ENCODE results near the gene EXOC1.

Gene EXOC1

DNA sequence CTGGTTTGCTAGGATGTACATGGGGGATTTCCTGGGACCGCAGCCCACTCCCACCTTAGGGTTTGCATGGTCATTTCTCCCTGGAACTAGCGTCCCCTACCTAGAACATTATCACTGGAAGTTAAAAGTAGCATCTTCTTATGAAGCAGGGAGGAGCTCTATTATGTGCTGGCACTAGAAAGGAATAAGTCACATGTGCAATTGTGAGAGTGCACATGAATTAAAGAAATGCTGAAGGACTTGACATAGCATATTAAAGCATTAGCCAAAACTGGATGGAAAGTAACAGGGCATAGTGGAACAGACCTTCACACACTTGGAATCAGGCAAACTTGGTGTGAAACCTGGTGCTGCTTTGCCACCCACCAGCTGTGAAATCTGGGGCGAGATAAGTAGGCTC, 31.1 kb upstream of the EXOC1 start:
- no peak overlapping the region for H3K4me3 ChIP-seq (ENCODE audit: low read depth, low read length)
- TF ChIP-seq, protein P1, sequence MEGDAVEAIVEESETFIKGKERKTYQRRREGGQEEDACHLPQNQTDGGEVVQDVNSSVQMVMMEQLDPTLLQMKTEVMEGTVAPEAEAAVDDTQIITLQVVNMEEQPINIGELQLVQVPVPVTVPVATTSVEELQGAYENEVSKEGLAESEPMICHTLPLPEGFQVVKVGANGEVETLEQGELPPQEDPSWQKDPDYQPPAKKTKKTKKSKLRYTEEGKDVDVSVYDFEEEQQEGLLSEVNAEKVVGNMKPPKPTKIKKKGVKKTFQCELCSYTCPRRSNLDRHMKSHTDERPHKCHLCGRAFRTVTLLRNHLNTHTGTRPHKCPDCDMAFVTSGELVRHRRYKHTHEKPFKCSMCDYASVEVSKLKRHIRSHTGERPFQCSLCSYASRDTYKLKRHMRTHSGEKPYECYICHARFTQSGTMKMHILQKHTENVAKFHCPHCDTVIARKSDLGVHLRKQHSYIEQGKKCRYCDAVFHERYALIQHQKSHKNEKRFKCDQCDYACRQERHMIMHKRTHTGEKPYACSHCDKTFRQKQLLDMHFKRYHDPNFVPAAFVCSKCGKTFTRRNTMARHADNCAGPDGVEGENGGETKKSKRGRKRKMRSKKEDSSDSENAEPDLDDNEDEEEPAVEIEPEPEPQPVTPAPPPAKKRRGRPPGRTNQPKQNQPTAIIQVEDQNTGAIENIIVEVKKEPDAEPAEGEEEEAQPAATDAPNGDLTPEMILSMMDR (IDR thresholded peaks at IDR 0.05; ENCODE audit: low read depth, low read length) = no peak

DNA sequence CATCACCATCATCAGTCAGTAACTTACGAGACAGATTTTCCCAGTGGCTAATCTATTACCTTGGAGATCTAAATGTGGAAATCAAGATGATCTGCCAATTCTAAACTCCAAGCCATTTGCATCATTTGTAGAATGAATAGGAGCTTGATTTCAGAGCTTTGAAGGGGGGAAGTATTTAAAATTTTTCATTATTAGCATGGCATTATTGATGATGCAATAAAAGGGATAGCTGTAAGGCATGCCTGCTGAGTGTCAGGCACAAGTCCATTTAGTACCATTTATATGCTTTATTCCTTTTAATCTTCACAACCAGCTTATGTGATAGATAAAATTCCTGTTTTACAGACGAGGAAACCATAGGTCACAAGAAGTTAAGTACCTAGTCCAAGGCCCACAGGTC, 28.6 kb upstream of the EXOC1 start:
- TF ChIP-seq, protein P1 (IDR thresholded peaks at IDR 0.05; ENCODE audit: low read depth, low read length) = no peak

DNA sequence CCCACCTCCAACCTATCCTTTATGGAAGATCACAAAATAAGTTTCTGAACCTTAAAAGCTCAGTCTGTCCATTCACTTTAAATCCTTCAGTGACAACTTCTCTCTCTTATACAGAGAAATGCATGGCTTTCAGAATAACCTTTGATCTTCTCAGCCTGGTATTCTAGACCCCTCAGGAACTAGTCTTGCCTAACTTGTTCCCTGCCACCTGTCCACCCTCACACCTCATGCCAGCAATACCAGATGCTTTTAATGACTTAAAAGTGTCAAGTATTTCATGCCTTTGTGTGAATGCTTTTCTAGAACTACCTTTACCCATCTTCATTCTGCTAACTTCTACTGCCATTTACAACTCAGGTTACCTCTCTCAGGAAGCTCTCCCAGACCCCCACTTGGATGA, 26.5 kb upstream of the EXOC1 start:
- TF ChIP-seq, protein P1 (IDR thresholded peaks at IDR 0.05; ENCODE audit: low read depth, low read length) = no peak
- no peak overlapping the region for H3K4me3 ChIP-seq (ENCODE audit: low read depth, low read length)

More for the DNA sequence above, 28.6 kb upstream of the EXOC1 start:
- no peak overlapping the region for H3K4me3 ChIP-seq (ENCODE audit: low read depth, low read length)

DNA sequence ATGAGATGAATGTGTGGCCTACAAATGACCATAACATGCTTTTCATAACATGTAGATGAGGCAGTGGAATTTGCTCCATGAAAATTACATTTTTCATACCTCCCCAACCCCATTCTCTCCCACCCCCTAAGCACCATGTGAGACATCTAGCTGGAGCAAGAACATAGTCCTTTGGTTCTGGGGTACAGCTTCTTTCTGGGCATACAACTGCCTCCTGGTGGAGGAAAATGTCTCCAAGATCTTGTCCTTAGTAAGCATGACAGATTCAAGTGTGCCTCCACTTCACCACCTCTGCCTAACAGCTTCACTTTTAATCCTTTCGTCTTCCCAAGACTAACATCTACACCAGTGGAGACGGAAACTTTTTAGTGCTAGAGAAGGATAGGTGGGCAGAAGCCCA, 25.9 kb upstream of the EXOC1 start:
- TF ChIP-seq, protein P1 (IDR thresholded peaks at IDR 0.05; ENCODE audit: low read depth, low read length) = no peak

DNA sequence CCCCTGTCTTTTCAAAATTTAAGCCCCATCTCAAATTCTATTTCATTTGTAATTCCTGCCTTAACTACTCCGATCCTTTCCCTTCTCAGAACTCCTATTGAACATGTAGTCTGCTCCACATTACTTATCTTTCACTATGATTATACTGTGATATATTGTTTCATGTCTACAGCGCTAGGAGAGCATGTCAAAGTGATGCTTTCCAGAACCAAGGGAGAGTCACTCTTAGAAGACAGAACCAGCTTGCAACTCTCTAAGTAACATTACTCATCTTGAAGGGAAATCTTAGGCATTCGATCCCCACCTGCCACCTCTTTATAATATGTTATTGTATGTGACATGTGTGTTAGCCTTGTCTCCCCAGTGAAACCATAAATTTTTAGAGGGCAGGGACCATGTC, 23.4 kb upstream of the EXOC1 start:
- TF ChIP-seq, protein P1 (IDR thresholded peaks at IDR 0.05; ENCODE audit: low read depth, low read length) = no peak
- H3K4me3 ChIP-seq (ENCODE audit: low read depth, low read length) = no peak overlapping the region

More for the DNA sequence above, 25.9 kb upstream of the EXOC1 start:
- H3K4me3 ChIP-seq (ENCODE audit: low read depth, low read length) = no peak overlapping the region

DNA sequence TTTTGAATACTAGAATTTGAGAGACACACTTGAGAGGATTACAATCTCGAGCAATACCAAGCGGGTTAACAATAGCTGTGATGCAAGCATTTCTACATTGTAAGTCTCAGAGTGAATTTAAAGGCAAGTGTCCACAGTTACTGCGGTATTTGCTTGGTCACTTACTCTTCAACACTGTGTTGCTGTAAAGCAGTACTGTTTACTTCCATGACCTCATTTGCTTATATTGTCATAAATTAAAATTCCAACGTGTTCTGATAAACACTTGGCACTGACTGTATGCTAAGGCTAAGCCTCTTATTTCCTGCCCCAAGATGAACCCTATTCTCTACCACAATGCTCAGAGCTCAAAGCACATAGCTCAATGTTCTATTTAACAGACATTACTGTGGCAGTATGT, 22.7 kb upstream of the EXOC1 start:
- no peak overlapping the region for H3K4me3 ChIP-seq (ENCODE audit: low read depth, low read length)
- TF ChIP-seq, protein P1 (IDR thresholded peaks at IDR 0.05; ENCODE audit: low read depth, low read length) = no peak

DNA sequence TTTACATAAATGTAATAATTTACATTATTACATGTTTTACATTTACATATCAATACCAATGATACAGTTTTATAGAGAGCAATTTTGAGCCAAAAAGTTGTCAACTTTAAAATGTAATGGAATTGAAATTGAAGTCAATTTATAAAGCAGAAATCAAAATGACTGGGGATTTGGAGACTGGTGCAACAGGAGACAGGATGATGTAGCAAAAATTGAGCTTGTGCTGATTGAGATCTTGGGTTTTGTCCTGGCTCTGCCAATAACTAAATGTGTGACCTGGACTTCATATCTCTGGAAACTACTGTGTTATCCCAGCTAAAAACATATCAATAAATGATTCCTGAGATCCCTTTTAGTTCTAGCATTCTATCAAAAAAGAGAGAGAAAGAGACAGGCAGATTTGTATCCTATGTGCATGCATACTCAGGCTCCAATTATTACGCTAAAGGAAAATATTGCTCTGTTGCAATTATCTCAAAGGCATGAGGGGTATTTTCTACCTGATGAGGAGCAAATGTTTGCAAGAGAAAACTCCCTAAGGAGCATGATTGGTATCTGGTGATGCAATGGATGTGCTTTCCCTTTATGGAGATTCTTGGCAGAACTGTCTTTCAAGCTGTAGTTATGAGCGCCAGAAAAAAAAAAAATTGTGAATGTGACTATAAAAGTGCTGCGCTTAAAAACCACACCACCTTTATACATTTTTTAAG, 19.2 kb upstream of the EXOC1 start:
- H3K4me3 ChIP-seq (ENCODE audit: low read depth, low read length) = no peak overlapping the region
- TF ChIP-seq, protein P1 (IDR thresholded peaks at IDR 0.05; ENCODE audit: low read depth, low read length) = no peak

All from WI38 (cell line).